GM21786 (cell line): ENCODE measurements around the gene TWNK.

ENCODE experiments used
- ATAC-seq: cut with Tn5 transposase; IDR thresholded peaks from one replicate; pipeline ENCODE4 v1.9.1; 2021; ENCODE audit not compliant: unreplicated experiment

TWNK gene

DNA sequence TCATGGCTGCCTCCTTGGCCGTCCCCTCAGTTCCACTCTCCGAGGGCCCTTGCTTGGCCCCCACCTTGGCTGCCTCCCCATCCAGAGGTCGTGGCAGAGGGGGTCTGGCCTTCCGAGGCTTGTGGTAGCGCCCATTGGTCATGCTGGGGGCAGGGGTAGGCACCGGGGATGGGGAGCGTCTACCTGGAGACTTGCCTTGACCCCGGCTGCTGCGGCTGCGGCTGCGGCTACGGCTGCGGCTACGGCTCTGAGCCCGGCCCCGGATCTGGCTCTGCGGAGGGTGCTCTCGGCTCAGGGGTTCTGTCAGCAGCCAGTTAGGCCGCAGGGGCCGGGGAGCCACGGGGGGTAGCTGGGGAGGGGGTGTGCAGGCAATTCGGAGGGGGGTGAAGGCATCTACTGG lies 23.0 kb downstream of the TWNK start:
- no peak for ATAC-seq

DNA sequence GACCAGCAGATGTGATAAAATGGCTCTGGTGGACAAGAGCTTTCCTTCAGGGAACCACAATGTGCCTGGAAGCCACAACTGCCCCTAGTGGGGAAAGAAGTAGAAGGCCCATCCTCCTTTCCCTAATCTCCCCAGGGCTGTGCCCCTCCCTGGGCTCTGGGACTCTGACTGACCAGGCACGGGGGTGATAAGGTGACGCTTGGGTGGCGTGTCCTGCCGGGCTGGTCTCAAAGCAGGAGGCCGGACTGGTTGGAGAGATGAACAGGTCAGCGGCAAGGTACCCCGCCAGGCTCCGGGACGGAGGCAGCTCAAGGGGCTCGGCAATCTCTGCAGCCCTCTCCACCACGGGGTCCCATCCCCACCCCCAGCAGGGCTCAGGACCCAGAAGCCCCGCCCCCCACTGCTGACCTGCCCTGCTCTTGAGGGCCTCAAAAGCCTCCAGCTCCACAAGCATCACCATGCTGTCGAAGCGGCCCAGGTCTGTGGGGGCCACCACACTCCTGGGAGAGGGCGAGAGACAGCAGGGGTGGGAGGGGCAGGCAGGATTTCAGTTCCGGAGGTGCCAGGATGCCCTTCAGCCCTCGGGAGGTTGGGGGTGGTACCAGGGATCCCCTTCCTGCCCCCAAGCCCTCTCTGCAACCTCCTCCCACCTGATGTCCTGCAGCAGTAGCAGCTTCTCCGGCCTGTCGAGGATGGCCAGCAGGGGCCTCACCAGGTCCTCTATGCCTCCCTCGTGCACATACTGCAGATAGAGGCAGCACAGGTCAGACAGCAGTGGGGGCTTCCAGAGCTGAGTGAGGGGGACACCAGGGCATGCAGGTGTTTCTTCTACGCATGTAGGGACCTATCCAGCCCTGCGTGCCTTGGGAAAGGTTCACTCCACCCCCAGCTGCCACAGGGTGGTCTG lies 24.4 kb downstream of the TWNK start:
- no peak for ATAC-seq

DNA sequence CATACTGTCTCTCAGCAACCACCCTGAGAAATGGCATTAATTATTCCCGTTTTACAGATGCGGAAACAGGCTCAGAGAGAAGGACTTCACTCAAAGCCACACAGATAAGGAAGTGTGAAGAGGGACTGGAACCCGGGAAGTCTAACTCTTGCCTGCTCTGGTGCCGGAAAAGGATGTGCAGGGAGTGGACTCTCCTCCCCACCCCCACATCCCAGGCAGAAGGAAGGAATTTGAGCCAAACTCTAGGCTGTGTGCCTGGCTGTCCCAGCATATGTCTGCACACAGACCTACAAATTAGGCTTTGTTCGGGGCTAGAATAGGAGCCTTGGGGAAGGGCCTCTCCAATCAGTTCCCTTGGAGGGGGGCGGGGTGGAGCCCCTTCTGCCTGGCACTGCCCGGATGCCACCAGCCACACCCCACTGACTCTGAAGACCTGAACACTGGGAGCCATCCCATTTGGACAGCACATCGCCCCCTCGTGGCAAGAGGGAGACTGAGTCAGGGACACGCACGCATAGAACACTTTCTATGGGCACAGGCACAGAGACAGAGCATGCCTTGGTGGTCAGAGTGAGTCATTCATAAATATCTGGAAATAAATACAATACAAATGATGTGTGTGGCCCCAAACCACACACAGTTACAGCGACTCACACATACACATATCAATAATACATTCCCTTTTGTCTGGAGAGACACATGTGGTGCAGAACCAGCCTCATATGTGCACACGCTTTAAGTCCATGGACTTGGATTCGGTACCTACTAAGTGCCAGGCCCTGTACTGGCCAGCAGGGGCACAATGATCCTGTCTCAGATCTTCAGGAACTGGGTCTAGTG lies 25.4 kb downstream of the TWNK start:
- peak; percentile 85 for ATAC-seq

DNA sequence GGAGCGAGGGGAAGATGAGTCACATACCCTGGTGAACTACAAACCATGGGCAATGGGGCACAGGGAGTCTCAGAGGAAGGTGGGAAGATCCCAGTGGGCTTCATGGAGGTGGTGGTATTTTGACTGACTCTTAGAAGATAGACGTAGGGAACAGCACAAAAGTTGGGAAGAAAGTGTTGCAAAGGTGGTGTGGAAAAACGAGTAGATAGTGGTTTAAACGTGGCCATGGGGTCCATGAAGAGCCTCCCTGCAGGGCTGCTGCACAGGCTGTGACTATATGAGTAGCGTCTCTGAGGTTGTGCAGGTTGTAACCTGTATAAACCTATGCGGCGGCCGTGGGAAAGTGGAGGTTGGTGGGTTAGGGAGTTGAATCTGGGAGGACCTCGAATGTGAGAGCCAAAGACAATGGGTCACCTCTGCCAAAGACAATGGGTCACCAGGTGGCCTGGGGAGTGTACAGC lies 26.1 kb downstream of the TWNK start:
- ATAC-seq, result no peak

DNA sequence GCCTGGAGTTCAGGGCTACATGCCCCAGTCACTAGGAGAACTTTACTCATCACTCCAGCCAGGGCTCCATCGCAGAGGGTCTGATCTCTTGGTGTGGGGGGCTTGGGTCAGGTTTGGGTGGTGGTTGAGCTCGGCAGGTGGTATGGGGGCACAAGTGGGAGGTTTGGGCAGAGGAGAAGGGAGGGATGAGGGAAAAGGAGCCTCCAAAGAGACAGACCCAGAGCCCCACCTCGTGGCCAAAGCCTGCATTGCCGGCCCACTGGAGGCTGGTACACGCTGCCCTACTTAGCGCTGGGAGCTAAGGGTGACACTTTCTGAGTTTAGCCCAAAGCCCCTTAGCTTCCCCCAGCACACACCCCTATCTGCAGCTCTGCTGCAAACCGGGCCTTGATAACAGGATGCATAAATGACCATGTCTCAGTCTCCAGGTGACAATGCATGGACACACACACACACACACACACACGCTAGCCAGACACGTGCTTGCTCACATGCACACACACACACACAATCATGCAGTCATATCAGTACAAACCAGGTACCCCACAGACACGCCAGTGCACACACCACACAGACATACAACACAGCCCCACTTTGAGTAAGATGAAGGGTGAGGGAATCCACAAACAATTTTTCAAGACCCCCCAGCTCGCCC lies 27.0 kb downstream of the TWNK start:
- no peak for ATAC-seq

DNA sequence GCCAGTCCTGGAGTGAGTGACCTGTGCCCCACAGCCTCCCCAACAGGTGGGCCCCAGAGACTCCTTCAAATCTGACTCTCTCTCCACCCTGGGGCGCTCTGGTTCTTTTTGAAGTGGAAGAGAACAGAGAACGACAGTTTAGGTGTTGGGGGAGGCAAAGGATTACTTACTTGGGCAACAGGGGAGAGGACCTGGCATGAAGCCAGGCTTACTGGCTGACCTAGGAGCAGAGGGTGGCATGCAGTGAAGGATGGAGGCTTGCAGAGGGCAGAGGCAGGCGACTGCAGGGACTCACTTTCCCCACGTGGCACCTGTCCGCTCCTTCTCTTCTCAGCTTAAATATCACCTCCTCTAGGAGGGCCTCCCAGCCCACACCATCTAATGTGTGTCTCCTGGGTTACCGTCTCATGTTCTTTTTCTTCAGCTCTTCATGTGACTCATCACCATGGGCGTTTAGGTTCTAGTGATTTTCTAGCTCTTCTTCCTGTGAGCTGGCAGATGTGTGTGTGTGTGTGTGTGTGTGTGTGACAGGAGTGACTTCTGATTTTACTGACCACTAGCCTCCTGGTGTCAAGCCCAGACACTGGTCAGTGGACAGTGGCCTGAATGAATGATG lies 27.7 kb downstream of the TWNK start:
- no peak for ATAC-seq

DNA sequence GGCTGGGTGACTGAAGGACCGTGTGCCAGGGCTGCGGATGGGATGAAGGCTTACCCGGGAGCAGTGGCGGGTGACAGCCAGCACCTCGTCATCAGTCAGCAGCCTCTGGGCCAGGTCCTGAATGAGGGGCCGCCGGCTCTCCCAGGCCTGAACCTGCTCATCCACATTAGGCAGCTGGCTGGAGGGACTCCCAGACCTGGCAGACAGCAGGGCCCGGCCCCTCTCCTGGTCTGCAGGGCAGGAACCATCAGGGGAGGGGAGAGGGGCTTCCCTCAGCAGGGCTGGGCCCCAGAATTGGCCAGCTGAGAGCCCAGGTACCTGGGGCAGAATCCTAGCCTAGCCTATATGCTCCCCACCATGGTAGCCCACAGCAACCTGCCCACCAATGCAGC lies 28.2 kb downstream of the TWNK start:
- ATAC-seq, result no peak

DNA sequence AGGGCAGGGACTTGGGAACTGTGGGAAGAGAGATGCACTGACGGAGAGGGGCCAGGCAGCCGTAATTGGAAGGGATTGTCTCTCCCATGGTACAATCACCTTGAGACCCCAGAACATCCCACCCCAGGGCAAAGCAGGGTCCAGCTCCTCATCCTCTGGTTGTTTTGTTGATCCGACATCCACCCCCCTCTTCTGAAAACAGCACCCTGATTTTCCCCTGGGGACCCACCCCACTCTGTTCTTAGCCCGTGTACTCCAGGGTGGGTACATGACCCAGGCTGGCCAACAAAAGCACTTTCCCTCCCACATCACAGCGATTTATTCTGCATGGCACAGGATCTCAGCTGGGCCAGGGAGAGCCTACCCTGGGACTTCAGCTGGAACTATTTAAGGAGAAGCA lies 29.5 kb downstream of the TWNK start:
- ATAC-seq, result no peak

DNA sequence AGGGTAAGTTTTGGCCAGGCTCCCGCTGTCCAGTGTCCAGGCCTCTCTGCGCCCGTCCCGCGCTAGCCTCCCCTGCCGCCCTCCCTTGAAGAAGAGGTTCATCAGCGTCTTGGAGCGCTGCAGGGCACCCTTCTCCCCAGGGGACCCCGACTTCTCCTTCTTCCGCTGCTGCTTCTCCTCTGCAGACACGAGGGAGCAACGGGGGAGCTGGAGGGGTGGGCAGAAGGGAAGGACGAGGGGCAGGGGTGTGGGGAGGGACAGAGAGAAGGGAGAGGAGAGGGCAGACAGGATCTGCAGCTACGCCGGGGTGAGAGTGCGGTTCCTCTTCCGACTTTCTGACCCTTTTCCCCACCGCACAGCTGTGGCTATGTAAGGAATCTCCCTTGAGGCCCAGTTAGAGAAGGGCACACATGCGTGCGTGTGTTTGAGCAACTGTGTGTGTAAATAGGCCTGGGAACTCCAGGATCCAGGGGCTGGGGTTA lies 30.8 kb downstream of the TWNK start:
- no peak for ATAC-seq

DNA sequence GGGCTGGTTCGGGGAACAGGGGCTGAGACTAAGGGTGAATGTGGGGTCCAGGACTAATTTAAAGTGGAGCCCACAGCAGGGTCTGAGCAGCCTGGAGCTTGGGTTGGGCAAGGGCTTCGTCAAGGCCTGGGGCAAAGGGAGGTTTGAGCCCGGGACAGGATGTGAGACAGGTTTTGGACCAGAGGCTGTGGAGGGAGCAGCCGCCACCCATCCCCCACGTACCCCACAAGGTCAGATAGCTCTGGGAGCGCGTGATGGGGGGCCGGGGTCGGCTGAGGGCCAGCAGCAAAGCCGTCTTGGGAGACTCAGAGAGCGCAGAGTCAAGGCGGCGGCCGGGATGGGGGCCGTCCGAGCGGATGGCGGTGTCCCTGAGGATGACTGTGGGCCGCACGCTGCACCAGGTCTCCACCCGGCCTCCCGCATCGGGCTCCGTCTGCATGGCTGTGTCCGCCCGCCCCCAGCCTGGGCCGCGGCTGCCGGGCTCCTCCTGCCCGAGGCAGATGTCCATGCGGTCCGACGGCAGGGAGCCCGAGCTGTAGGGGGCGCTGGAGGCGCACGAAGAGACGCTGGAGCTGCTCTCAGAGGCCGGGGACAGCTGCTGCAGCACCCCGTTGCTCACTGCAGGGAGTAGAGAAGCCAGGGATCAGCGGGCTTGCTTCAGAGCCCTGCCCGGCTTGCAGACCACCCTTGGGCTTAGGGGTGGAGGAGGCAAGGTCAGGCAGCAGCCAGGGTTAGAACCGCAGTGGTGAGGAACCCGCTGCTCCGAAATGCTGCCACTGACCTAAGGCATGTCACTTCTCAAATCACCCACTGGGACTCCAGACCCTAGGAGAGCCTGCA lies 31.5 kb downstream of the TWNK start:
- ATAC-seq, result peak; percentile 49

DNA sequence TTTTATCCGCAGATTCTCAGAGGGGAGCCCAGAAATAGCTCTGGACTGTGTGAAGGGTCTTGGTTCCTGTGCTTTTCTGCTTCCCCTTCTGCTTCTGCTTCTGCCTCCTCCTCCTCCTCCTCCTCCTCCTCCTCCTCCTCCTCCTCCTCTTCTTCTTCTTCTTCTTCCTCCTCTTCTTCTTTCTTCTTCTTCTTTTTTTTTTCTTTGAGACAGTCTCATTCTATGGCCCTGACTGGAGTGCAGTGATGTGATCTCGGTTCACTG lies 32.0 kb downstream of the TWNK start:
- no peak for ATAC-seq

DNA sequence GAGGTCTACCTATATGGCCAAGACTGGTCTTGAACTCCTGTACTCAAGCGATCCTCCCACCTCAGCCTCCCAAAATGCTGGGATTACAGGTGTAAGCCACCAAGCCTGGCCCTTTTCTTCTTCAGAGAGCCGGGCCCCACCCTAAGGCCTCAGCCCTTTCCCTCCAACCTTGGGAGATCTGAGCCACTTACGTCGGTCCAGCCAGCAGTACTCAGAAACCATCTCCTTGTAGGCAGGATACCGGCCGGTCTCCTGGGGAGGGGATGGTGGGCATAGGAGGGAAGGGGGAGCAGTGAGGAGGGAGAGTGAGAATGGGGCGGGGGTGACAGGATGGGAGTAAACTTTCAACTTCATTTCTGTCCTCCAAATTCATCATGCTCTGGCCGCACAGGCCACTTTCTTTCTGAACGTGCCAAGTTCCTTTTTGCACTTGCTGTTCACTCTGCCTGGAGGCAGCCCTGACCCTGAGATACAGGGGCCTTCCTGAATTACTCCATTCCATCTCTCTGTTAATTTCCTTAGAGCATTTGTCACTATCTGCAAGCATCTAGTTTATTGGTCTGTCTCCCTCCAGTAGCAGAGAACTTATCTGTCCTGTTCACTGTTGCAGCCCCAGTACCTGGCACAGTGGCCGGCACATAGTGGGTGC lies 33.2 kb downstream of the TWNK start:
- no peak for ATAC-seq

DNA sequence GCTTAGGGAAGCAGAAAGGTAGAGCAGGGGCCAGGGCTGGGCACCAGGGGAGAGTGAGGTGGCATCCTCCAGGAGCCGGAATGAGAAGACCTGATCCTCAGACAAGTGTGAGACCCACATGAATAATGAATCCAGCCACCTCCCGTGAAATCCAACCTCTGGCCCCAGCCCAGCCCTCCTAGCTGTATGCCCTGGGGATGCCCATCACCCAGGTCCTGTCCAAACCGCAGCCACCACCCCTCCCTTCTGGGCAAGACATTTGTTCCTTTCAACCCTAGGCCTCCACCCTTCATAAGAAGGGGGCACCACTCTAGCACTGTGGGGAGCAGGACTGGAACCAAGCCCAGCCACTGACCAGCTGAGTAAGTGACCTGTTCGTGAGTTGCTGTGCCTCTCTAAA lies 33.9 kb downstream of the TWNK start:
- ATAC-seq, result no peak

DNA sequence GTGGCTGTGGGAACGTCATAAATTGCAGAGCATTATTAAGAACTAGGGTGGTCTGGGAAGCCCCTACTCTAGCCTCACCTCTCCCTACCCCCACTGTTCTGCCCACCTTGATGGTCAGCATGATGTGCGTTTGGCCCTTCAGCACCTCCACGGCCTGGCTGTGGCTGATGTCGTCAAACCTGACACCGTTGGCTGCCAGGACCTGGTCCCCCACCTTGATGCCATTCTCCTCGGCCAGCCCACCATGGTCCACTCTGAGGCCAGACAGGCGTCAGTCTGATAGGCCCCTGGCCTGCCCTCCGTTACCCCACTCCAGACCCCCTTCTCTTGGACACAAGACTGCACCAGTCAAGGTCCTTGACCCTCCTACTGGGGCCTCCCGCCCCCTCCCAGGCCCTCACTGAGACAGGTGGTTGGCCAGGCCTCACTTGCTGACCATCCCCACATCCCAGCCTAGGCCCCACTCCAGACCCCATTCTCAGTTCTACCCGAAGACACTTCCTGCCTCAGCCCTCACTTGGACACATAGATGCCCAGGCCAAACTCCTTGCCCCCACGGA lies 34.4 kb downstream of the TWNK start:
- ATAC-seq, result no peak

DNA sequence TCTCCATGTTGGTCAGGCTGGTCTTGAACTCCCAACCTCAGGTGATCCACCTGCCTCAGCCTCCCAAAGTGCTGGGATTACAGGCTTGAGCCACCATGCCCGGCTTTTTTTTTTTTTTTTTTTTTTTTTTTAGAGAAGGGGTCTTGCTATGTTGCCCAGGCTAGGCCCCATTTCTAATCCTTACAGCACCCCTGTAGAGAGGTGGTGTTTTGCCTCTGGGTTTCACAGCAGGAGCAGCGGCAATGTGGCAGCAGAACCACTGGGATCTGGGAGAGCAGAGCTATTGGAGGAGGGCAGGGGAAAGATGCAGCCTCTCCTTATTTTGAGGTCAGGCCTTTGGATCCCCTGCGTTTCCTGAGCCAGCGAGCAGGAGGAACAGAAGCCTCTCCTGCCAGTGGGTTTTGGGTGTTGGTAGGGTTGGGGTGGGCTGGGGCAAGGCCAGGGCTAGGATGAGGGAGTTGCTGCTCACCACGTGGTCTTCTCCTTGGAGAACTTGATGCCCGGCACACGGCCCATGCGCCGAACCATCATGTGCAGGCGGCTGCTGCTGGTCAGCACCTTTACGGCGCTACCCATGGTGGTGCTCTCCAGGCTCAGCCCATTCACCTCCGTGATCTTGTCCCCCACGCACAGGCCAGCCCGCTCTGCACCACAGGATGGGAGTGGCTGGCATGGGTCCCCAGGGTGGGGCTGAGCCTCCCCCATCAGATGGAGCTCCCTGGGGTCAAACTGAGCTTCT lies 35.8 kb downstream of the TWNK start:
- ATAC-seq, result no peak

DNA sequence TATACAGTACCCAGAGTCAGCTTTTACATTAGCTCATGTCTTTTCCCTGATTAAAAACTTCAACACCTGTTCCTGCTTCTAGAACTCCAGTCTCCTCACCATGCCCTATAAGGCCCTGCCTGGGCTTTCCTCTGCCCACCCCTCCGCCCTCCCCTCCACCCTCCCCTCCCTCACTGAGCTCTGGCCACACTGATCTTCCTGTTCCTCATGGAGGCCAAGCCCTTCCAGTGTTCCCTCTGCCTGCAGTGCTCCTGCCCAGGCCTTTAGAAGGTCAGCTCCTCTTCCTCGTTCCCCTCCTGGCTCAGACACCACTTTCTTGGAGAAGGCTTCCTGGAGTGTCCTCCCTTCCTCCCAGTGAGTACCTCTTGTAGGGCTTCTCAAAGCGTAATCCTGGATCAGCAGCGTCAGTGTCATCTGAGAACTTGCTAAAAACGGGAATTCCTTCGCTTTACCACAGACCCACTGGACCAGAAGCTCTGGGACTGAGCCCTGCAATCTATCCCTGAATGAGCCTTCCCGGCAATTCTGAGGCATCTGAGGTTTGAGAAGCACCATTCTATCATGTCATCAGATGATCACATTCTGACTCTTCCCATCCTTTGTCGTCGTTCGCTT lies 39.9 kb downstream of the TWNK start:
- ATAC-seq, result no peak

DNA sequence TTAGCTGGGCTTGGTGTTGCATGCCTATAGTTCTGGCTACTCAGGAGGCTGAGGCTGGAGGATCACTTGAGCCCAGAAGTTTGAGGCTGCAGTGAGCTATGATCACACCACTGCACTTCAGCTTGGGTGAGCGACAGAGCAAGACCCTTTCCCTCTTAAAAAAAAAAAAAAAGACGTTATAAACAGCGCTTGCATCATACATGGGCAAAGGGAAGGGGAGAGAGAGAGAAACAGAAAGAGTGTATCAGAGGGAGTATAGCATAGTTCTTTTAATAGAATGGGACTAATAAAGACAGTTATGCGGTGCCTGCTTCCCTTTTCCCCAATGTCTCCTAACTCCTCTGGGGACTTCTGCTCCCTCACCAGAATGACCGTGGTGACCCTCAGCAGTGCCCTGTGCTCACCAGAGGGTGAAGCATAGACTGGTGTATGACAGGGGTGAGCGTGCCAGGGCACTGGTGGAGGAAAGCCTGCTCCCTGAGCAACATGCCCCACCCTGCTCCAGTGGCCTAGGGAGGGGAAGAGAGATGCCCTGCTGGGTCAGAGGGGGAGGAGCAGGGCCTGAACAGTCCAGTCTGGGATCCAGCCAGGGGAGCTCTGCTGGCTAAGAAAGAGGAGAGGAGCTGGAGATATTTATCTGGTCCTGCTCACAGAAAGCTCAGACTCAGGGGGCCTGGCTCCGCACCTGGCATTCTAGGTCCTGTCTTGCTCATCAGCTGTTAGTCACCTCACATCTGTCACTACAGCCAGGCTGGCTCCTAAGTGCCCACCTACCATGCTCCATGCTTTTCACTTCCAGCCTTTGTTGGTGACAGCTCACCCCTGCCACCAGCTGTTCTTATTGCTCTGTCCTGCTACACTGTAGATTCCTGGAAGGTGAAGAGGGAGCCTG lies 41.3 kb downstream of the TWNK start:
- ATAC-seq, result no peak
